Natural killer cell (primary cell): ENCODE data around the gene SLC25A23. TPM values are rescaled to one million over a fixed set of nuclear protein-coding genes. Genes with fewer than 3 reads are reported as not detected.

ENCODE experiments used
- ATAC-seq, 3 donors: fragments of 150-1000 bp in 2 of 3; fragments of 200-7000 bp in 1 of 3; cut with Tn5 transposase; 1 replicate in 1 of 3; 2 replicates in 2 of 3; pipeline ENCODE4 v1.10.0; 2021; ENCODE audit warnings: mild to moderate bottlenecking in 2 of 3, moderate library complexity in 2 of 3
- DNase-seq, 2 donors: peaks; one replicate each; pipeline versions ENCODE4 v3.0.0 to v3.0.0-alpha.2; 2013 to 2021; ENCODE audit warnings: mixed read lengths in 1 of 2
- H3K27ac ChIP-seq: one replicate; pipeline ENCODE4 v1.5.1; 2013; ENCODE audit warnings: mild to moderate bottlenecking, low read length
- H3K27me3 ChIP-seq: one replicate; pipeline ENCODE4 v1.6.1; 2013; ENCODE audit warnings: low read length; ENCODE audit not compliant: control insufficient read depth, insufficient read depth
- H3K36me3 ChIP-seq: one replicate; pipeline ENCODE4 v1.6.1; 2013; ENCODE audit warnings: low read length; ENCODE audit not compliant: control insufficient read depth, insufficient read depth
- H3K4me1 ChIP-seq: one replicate; pipeline ENCODE4 v1.6.1; 2013; ENCODE audit warnings: low read length; ENCODE audit not compliant: control insufficient read depth, insufficient read depth
- H3K4me3 ChIP-seq: one replicate; pipeline ENCODE4 v1.5.1; 2013; ENCODE audit warnings: low read length
- H3K9me3 ChIP-seq: one replicate; pipeline ENCODE4 v1.6.1; 2013; ENCODE audit warnings: low read length; ENCODE audit not compliant: control insufficient read depth, insufficient read depth
- H3K27ac Mint-ChIP-seq, 2 donors: one replicate each; pipeline ENCODE4 v1.8.0; 2022; ENCODE audit warnings: mild to moderate bottlenecking in 2 of 2, mixed read lengths in 2 of 2, moderate library complexity in 1 of 2
- H3K27me3 Mint-ChIP-seq, 2 donors: one replicate each; pipeline ENCODE4 v1.8.0; 2022; ENCODE audit warnings: low read depth in 2 of 2, mixed read lengths in 2 of 2
- H3K36me3 Mint-ChIP-seq: one replicate; pipeline ENCODE4 v1.8.0; 2022; ENCODE audit warnings: mixed read lengths
- H3K4me1 Mint-ChIP-seq, 2 donors: one replicate each; pipeline ENCODE4 v1.8.0; 2022; ENCODE audit warnings: mixed read lengths in 2 of 2
- H3K4me3 Mint-ChIP-seq: one replicate; pipeline ENCODE4 v1.8.0; 2022; ENCODE audit warnings: mild to moderate bottlenecking, moderate library complexity, mixed read lengths
- H3K9me3 Mint-ChIP-seq, 2 donors: one replicate each; pipeline ENCODE4 v1.8.0; 2022; ENCODE audit warnings: mixed read lengths in 2 of 2
- WGBS: methylation state at CpG from one replicate; pipeline ENCODE4 v1.1.7; 2013; ENCODE audit warnings: missing lambda C conversion rate; ENCODE audit not compliant: insufficient coverage; 5-methylcytosine and 5-hydroxymethylcytosine counted together
- intact Hi-C: fragments of 100-400 bp; cut with micrococcal nuclease; formaldehyde crosslinking; loops from one replicate; pipeline ENCODE4 v1.14.2; 2022
- total RNA-seq, 4 donors: library from RNA; stranded (reverse); fragments of 120-200 nt in 1 of 4; gene quantifications; one replicate each; pipeline versions ENCODE4 v1.2.3 to v1.2.4, GENCODE V29; 2013 to 2022
- TF ChIP-seq, protein P1 (sequence below): fragments of 200-600 bp; IDR thresholded peaks from one replicate; pipeline ENCODE4 v1.8.0; 2022; ENCODE audit warnings: antibody characterized with exemption

Gene SLC25A23
- total RNA-seq, 3 donors from 2014 or later (not counting 1 experiment from before 2014, with no cell fraction given) = 7.8 to 10.5 (median 8.7) TPM

DNA sequence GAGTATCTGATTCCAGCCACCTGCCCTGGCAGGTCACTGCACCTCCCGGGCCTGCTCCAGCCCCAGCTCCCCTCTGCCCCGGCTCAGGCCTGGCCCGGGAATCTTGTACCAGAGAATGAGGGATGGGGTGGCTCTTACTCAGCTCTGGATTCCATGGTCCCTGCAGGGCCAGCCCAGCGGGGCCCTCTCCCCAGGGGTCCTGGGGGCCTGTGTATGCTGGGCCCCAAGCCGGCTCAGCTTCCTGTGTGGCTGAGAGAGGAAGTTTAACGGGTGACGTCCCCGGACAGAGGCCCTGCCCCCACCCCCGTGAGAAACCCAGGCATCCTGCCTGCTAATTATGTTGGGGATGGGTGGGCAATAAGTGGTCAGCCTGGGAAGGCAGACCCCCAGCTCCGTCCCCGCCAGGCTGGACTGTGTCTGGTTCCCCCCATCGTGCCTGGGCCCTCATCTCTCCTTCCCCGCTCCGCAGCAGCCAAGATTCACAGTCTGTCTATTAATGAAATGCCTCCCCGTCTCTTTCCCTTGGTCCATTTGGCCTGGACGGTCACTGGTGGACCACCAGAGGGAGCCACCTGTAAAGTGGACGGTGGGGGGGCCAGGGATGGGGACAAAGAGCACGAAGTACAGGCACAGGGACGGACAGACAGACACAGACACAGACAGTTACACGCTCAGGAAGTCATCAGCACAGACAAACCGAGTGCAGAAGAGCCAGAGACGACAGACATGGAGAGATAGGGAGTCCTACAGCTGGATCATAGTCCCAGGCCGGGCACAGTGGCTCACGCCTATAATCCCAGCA is 22.1 kb upstream of the SLC25A23 start, which contains the start of gene DENND1C:
Gene DENND1C (minus strand): TSS at position 247 of the 802 bp plus-strand sequence. CDS start 92 bp downstream, at position 155.
- peak within 1 kb of the TSS; percentile 90 for H3K27ac ChIP-seq
- Mint-ChIP-seq H3K4me3 (peak within 1 kb of the TSS; percentile 94), H3K27ac (peak within 1 kb of the TSS; percentile 95 to 99), H3K4me1 (peaks cover 41 to 46% of the 10 kb centered on the region in 2 donors), H3K27me3 (no peaks in the 10 kb centered on the region), H3K9me3 (no peaks in the 10 kb centered on the region), H3K36me3 (no peaks in the 10 kb centered on the region)
- intact Hi-C loops = loop anchor here (2.0 kb wide), 1 partner anchor 21 kb away; no protein-coding TSS in a partner anchor
- H3K9me3 ChIP-seq = no peaks in the 10 kb centered on the region
- no peaks in the 10 kb centered on the region for H3K27me3 ChIP-seq
- DNase-seq = peak; percentile 69 to 80
- peaks cover 15% of the 10 kb centered on the region for H3K36me3 ChIP-seq
- H3K4me3 ChIP-seq = peak within 1 kb of the TSS; percentile 71
- ATAC-seq = peak; percentile 86 to 94 (median 89)
- H3K4me1 ChIP-seq = peaks cover 46% of the 10 kb centered on the region
- WGBS = 10% methylated on average over 24 of the region's 24 CpGs
- TF ChIP-seq, protein P1, sequence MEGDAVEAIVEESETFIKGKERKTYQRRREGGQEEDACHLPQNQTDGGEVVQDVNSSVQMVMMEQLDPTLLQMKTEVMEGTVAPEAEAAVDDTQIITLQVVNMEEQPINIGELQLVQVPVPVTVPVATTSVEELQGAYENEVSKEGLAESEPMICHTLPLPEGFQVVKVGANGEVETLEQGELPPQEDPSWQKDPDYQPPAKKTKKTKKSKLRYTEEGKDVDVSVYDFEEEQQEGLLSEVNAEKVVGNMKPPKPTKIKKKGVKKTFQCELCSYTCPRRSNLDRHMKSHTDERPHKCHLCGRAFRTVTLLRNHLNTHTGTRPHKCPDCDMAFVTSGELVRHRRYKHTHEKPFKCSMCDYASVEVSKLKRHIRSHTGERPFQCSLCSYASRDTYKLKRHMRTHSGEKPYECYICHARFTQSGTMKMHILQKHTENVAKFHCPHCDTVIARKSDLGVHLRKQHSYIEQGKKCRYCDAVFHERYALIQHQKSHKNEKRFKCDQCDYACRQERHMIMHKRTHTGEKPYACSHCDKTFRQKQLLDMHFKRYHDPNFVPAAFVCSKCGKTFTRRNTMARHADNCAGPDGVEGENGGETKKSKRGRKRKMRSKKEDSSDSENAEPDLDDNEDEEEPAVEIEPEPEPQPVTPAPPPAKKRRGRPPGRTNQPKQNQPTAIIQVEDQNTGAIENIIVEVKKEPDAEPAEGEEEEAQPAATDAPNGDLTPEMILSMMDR = peak; percentile 46

DNA sequence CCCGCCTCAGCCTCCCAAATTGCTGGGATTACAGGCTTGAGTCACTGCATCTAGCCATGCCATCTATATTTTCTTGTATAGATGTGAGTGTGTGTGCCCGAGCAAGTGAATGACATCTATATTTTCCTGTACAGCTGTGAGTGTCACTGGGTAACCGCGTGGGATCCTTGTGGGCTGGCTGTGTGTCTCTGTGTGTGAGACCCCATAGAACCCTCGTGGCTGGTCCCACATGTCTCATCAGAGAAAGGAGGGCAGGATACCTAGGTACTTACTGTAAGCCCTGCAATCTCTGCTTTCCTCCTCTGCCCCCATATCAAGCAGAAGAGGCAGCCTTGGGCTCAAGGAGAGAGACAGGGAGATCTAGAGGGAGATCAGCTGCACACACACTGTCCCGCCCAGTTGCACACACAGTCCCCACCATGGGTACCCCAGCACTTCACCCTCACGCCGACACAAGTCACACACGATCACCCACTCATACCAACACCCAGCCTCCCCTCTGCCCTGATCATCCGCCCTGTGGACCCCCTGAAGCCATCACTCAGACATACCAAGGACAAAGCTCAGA is 21.3 kb upstream of the SLC25A23 start:
- intact Hi-C loops = loop anchor here (2.0 kb wide), 1 partner anchor 20 kb away; no protein-coding TSS in a partner anchor
- WGBS = 15% methylated on average over 10 of the region's 10 CpGs
- Histone ChIP-seq H3K27ac (peak overlapping the region; percentile 90), H3K9me3 (no peaks in the 10 kb centered on the region), H3K27me3 (no peaks in the 10 kb centered on the region), H3K4me1 (peaks cover 46% of the 10 kb centered on the region), H3K4me3 (peak overlapping the region; percentile 71), H3K36me3 (peaks cover 23% of the 10 kb centered on the region)
- peak overlapping the region; percentile 95 to 99 for H3K27ac Mint-ChIP-seq
- TF ChIP-seq, protein P1 = no peak
- H3K36me3 Mint-ChIP-seq = no peaks in the 10 kb centered on the region
- ATAC-seq = peak; percentile 20 to 23 (median 22)
- H3K4me1 Mint-ChIP-seq = peaks cover 41 to 46% of the 10 kb centered on the region in 2 donors
- H3K4me3 Mint-ChIP-seq = peak overlapping the region; percentile 94
- DNase-seq = peak; percentile 35 to 40
- no peaks in the 10 kb centered on the region for H3K9me3 Mint-ChIP-seq
- no peaks in the 10 kb centered on the region for H3K27me3 Mint-ChIP-seq

DNA sequence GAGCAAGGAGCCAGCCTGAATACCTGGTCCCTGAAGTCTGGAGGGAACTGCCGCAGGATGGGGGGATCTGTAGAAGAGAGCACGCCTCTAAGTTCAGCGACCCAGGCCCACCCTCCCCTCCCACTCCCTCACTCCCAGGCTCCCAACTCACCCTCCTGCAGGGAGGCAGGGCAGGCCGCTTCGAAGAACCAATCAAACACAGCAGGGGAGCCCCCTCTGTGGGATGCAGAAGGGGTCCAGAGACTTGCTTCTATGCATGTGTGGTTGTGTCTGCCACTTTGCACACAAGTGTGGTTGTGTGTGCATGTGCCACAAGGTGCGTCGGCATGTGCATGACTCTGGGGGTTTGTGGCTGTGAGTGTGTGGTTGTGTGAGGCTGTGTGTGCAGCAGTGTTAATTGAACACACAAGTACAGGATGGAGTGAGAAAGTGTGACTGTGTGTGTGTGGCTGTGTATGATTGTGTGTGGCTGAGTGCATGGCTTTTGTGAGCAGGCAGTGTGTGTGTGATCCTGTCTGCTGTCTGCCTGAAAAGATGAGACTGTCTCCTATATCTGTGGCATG is 20.3 kb upstream of the SLC25A23 start:
- peak overlapping the region; percentile 20 for H3K27ac ChIP-seq
- Mint-ChIP-seq H3K27ac (peak overlapping the region; percentile 95 to 99), H3K36me3 (no peaks in the 10 kb centered on the region), H3K4me1 (peaks cover 41 to 46% of the 10 kb centered on the region in 2 donors), H3K9me3 (no peaks in the 10 kb centered on the region), H3K27me3 (no peaks in the 10 kb centered on the region), H3K4me3 (peak overlapping the region; percentile 94)
- TF ChIP-seq, protein P1 = no peak
- H3K9me3 ChIP-seq = no peaks in the 10 kb centered on the region
- no peak overlapping the region for H3K4me3 ChIP-seq
- H3K27me3 ChIP-seq = no peaks in the 10 kb centered on the region
- intact Hi-C loops = loop anchor here (2.0 kb wide), 1 partner anchor 19 kb away; no protein-coding TSS in a partner anchor
- peaks cover 46% of the 10 kb centered on the region for H3K4me1 ChIP-seq
- DNase-seq = no peak
- no peak for ATAC-seq
- 77% methylated on average over 7 of the region's 7 CpGs for WGBS
- peaks cover 33% of the 10 kb centered on the region for H3K36me3 ChIP-seq
